Peyer's patch (tissue), 4 donors: ENCODE measurements around the gene FGR.

ENCODE experiments used
- CTCF ChIP-seq, 6 experiments: fragments of 450-650 bp in 4 of 6; fragments of 200-600 bp in 2 of 6; sonication (generic) in 1 of 6; IDR thresholded peaks; one replicate each; pipeline ENCODE4 v1.5.1; 2017 to 2019; ENCODE audit warnings: antibody characterized with exemption in 6 of 6, mild to moderate bottlenecking in 3 of 6, moderate library complexity in 1 of 6
- POLR2A ChIP-seq, 2 donors: fragments of 450-650 bp; IDR thresholded peaks; one replicate each; pipeline ENCODE4 v1.5.1; 2017; ENCODE audit warnings: antibody characterized with exemption in 2 of 2, mild to moderate bottlenecking in 2 of 2, moderate library complexity in 2 of 2

GRCh38 chr1:27656157-27656893, 21.3 kb upstream of the FGR start:
- TF ChIP-seq CTCF (IDR thresholded peaks at IDR 0.05) (no peak), POLR2A (IDR thresholded peaks at IDR 0.05) (no peak)
